GM19193 (cell line): Measurements from ENCODE around the gene RNF141.

ENCODE experiments used
- POLR2A ChIP-seq: IDR thresholded peaks from 4 replicates; pipeline ENCODE4 v1.6.1; 2011; ENCODE audit not compliant: insufficient read depth, insufficient read length; ENCODE audit errors: extremely low read depth

Gene RNF141

GRCh38 chr11:10540546-10540914 lies 457 bp downstream of the RNF141 start:
- no peak for TF ChIP-seq POLR2A

GRCh38 chr11:10539339-10539738 lies 1.6 kb downstream of the RNF141 start:
- no peak for TF ChIP-seq POLR2A

- no peak for TF ChIP-seq POLR2A
Measured at GRCh38 chr11:10538924-10539323, 2.1 kb downstream of the RNF141 start.

GRCh38 chr11:10537600-10537999 lies 3.4 kb downstream of the RNF141 start:
- no peak for TF ChIP-seq POLR2A

- TF ChIP-seq POLR2A: no peak
Measured at GRCh38 chr11:10534316-10534715, 6.7 kb downstream of the RNF141 start.

- TF ChIP-seq POLR2A: no peak
Measured at GRCh38 chr11:10533323-10533722, 7.7 kb downstream of the RNF141 start.

GRCh38 chr11:10532526-10532925 lies 8.5 kb downstream of the RNF141 start:
- no peak for TF ChIP-seq POLR2A

GRCh38 chr11:10529279-10529678 lies 11.7 kb downstream of the RNF141 start:
- no peak for TF ChIP-seq POLR2A

- TF ChIP-seq POLR2A: no peak
Measured at GRCh38 chr11:10528121-10528520, 12.9 kb downstream of the RNF141 start.

- TF ChIP-seq POLR2A: no peak
Measured at GRCh38 chr11:10526974-10527918, 13.7 kb downstream of the RNF141 start.

- no peak for TF ChIP-seq POLR2A
Measured at GRCh38 chr11:10524471-10524870, 16.5 kb downstream of the RNF141 start.

GRCh38 chr11:10522921-10523320 lies 18.1 kb downstream of the RNF141 start:
- TF ChIP-seq POLR2A: no peak

- TF ChIP-seq POLR2A: no peak
Measured at GRCh38 chr11:10522276-10522675, 18.7 kb downstream of the RNF141 start.

GRCh38 chr11:10520562-10520961 lies 20.4 kb downstream of the RNF141 start:
- TF ChIP-seq POLR2A: no peak

- no peak for TF ChIP-seq POLR2A
Measured at GRCh38 chr11:10519630-10520029, 21.4 kb downstream of the RNF141 start.

- no peak for TF ChIP-seq POLR2A
Measured at GRCh38 chr11:10518891-10519290, 22.1 kb downstream of the RNF141 start.
